CD14-positive monocyte (primary cell): ENCODE results near the gene BCAS4. TPM values are rescaled to one million over a fixed set of nuclear protein-coding genes. Genes with fewer than 3 reads are reported as not detected.

ENCODE experiments used
- DNase-seq, 3 donors: peaks; one replicate each; pipeline ENCODE4 v3.0.0-alpha.2; 2011 to 2022
- H2AFZ ChIP-seq: 2 replicates; pipeline ENCODE4 v1.6.0; 2012; ENCODE audit warnings: mild to moderate bottlenecking, low read depth, low read length, inconsistent platforms; ENCODE audit not compliant: insufficient read depth, poor library complexity, severe bottlenecking
- H3K27ac ChIP-seq, 2 donors: 1 replicate in 1 of 2; 2 replicates in 1 of 2; pipeline ENCODE4 v1.5.1; 2012 to 2013; ENCODE audit warnings: low read length in 2 of 2, control low read depth in 1 of 2, inconsistent platforms in 1 of 2, low read depth in 1 of 2, mild to moderate bottlenecking in 1 of 2
- H3K27me3 ChIP-seq, 2 donors: one replicate each; pipeline versions ENCODE4 v1.6.0 to v1.6.1; 2011 to 2013; ENCODE audit warnings: low read length in 2 of 2; ENCODE audit not compliant: control insufficient read depth in 2 of 2, insufficient read depth in 2 of 2
- H3K36me3 ChIP-seq, 2 donors: replicated peaks in 1 of 2; 1 replicate in 1 of 2; 2 replicates in 1 of 2; pipeline versions ENCODE4 v1.5.1 to v1.6.1; 2012 to 2013; ENCODE audit warnings: low read length in 2 of 2, control low read depth in 1 of 2, inconsistent platforms in 1 of 2, mild to moderate bottlenecking in 1 of 2; ENCODE audit not compliant: insufficient read depth in 2 of 2, control insufficient read depth in 1 of 2
- H3K4me1 ChIP-seq, 2 donors: 1 replicate in 1 of 2; 2 replicates in 1 of 2; pipeline versions ENCODE4 v1.5.1 to v1.6.1; 2012 to 2013; ENCODE audit warnings: low read length in 2 of 2, control low read depth in 1 of 2, inconsistent platforms in 1 of 2, mild to moderate bottlenecking in 1 of 2, moderate library complexity in 1 of 2; ENCODE audit not compliant: insufficient read depth in 2 of 2, control insufficient read depth in 1 of 2
- H3K4me2 ChIP-seq: replicated peaks from 2 replicates; pipeline ENCODE3; 2012; ENCODE audit warnings: low read length, moderate library complexity, mild to moderate bottlenecking; ENCODE audit not compliant: poor library complexity, severe bottlenecking; ENCODE audit errors: extremely low read depth
- H3K4me3 ChIP-seq, 3 experiments: fragments of 200-600 bp in 1 of 3; sonication (generic) in 1 of 3; replicated peaks in 1 of 3; 1 replicate in 2 of 3; 2 replicates in 1 of 3; pipeline ENCODE4 v1.5.1; 2011 to 2013; ENCODE audit warnings: low read length in 3 of 3, mild to moderate bottlenecking in 3 of 3, control low read depth in 2 of 3, low read depth in 2 of 3, inconsistent platforms in 1 of 3, moderate library complexity in 1 of 3
- H3K79me2 ChIP-seq: 2 replicates; pipeline ENCODE4 v1.6.0; 2012; ENCODE audit warnings: mild to moderate bottlenecking, control low read depth, inconsistent platforms, low read length, moderate library complexity; ENCODE audit not compliant: insufficient read depth
- H3K9ac ChIP-seq: 2 replicates; pipeline ENCODE4 v1.6.0; 2017; ENCODE audit warnings: low read length, mild to moderate bottlenecking; ENCODE audit not compliant: insufficient read depth, poor library complexity, severe bottlenecking
- H3K9me3 ChIP-seq, 2 donors: replicated peaks in 1 of 2; 1 replicate in 1 of 2; 2 replicates in 1 of 2; pipeline versions ENCODE4 v1.5.1 to v1.6.1; 2012 to 2013; ENCODE audit warnings: low read length in 2 of 2, control low read depth in 1 of 2; ENCODE audit not compliant: control insufficient read depth in 1 of 2, insufficient read depth in 1 of 2
- H4K20me1 ChIP-seq: 2 replicates; pipeline ENCODE4 v1.6.0; 2012; ENCODE audit warnings: mild to moderate bottlenecking, low read length, control low read depth, moderate library complexity; ENCODE audit not compliant: insufficient read depth
- H3K27ac Mint-ChIP-seq, 7 donors: one replicate each; pipeline ENCODE4 v1.8.0; 2020; ENCODE audit warnings: mild to moderate bottlenecking in 7 of 7, mixed read lengths in 7 of 7, moderate library complexity in 6 of 7, inconsistent platforms in 2 of 7
- H3K27me3 Mint-ChIP-seq, 3 donors: one replicate each; pipeline ENCODE4 v1.8.0; 2021 to 2022; ENCODE audit warnings: low read depth in 3 of 3, mild to moderate bottlenecking in 3 of 3, mixed read lengths in 3 of 3, moderate library complexity in 3 of 3, inconsistent platforms in 1 of 3
- H3K36me3 Mint-ChIP-seq, 2 donors: one replicate each; pipeline ENCODE4 v1.8.0; 2020; ENCODE audit warnings: mixed read lengths in 2 of 2, inconsistent platforms in 1 of 2, mild to moderate bottlenecking in 1 of 2
- H3K4me1 Mint-ChIP-seq: one replicate; pipeline ENCODE4 v1.8.0; 2020; ENCODE audit warnings: mild to moderate bottlenecking, mixed read lengths
- H3K4me3 Mint-ChIP-seq, 2 donors: one replicate each; pipeline ENCODE4 v1.8.0; 2020; ENCODE audit warnings: mild to moderate bottlenecking in 2 of 2, mixed read lengths in 2 of 2, moderate library complexity in 1 of 2
- H3K9me3 Mint-ChIP-seq, 7 donors: one replicate each; pipeline ENCODE4 v1.8.0; 2020 to 2022; ENCODE audit warnings: mixed read lengths in 7 of 7, mild to moderate bottlenecking in 6 of 7, moderate library complexity in 6 of 7, inconsistent platforms in 2 of 7
- WGBS: methylation state at CpG from one replicate; pipeline ENCODE4 v1.1.5; 2013; ENCODE audit warnings: missing lambda C conversion rate; ENCODE audit not compliant: insufficient coverage; 5-methylcytosine and 5-hydroxymethylcytosine counted together
- intact Hi-C, 2 donors: fragments of 100-400 bp; cut with micrococcal nuclease; formaldehyde crosslinking; loops; one replicate each; pipeline versions ENCODE4 v1.15.0 to v1.15.1; 2023
- polyA plus RNA-seq, 3 donors: library from polyadenylated mRNA; depleted of rRNA in 1 of 3; unstranded in 2 of 3; stranded (reverse) in 1 of 3; fragments of 300-500 nt in 2 of 3; fragments of >200 nt in 1 of 3; fragmentation: Illumina TruSeq in 2 of 3; gene quantifications; 1 replicate in 2 of 3; 2 replicates in 1 of 3; pipeline ENCODE4 v1.2.3, GENCODE V29; 2012 to 2021
- TF ChIP-seq, protein P1 (sequence below): fragments of 200-600 bp; IDR thresholded peaks from one replicate; pipeline ENCODE4 v1.8.0; 2022; ENCODE audit warnings: antibody characterized with exemption, mild to moderate bottlenecking

The BCAS4 gene
- polyA plus RNA-seq, 3 donors: 0.16 to 1.0 (median 0.69) TPM

DNA sequence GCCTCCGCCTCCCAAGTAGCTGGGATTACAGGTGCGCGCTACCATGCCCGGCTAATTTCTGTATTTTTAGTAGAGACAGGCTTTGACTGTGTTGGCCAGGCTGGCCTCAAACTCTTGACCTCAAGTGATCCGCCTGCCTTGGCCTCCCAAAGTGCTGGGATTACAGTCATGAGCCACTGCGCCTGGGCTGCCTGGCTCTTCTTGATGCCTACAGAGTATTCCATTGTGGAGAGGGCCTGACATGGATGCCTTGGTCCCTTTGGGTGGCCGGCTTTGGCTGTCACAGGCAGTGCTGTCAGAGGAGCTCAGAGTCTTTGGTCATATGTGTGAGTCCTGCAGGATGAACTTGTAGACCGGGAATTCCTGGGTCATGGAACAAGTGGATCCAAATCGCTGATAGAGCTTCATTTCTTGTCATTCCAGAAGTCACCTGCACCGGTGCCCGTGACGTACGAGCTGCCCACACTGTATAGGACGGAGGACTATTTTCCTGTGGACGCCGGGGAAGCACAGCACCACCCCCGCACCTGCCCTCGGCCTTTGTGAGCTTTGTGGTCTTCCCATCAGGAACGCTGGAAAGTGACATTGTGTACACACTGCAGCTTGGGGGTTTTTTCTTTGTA is 81.3 kb downstream of the BCAS4 start:
- Mint-ChIP-seq H3K4me3 (no peak overlapping the region), H3K27ac (no peak overlapping the region), H3K4me1 (no peaks in the 10 kb centered on the region), H3K27me3 (peaks cover 0 to 4% (median 4%) of the 10 kb centered on the region in 3 donors), H3K36me3 (no peaks in the 10 kb centered on the region), H3K9me3 (no peaks in the 10 kb centered on the region)
- H3K36me3 ChIP-seq: no peaks in the 10 kb centered on the region
- H3K4me1 ChIP-seq: no peaks in the 10 kb centered on the region
- DNase-seq: no peak
- no peaks in the 10 kb centered on the region for H3K9me3 ChIP-seq
- no peak overlapping the region for H3K4me2 ChIP-seq
- TF ChIP-seq, protein P1, sequence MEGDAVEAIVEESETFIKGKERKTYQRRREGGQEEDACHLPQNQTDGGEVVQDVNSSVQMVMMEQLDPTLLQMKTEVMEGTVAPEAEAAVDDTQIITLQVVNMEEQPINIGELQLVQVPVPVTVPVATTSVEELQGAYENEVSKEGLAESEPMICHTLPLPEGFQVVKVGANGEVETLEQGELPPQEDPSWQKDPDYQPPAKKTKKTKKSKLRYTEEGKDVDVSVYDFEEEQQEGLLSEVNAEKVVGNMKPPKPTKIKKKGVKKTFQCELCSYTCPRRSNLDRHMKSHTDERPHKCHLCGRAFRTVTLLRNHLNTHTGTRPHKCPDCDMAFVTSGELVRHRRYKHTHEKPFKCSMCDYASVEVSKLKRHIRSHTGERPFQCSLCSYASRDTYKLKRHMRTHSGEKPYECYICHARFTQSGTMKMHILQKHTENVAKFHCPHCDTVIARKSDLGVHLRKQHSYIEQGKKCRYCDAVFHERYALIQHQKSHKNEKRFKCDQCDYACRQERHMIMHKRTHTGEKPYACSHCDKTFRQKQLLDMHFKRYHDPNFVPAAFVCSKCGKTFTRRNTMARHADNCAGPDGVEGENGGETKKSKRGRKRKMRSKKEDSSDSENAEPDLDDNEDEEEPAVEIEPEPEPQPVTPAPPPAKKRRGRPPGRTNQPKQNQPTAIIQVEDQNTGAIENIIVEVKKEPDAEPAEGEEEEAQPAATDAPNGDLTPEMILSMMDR: no peak
- no peaks in the 10 kb centered on the region for H3K27me3 ChIP-seq
- H3K4me3 ChIP-seq: no peak overlapping the region
- no peak overlapping the region for H2AFZ ChIP-seq
- H3K79me2 ChIP-seq: no peaks in the 10 kb centered on the region
- H3K9ac ChIP-seq: no peak overlapping the region
- no peaks in the 10 kb centered on the region for H4K20me1 ChIP-seq
- H3K27ac ChIP-seq: no peak overlapping the region
- 96% methylated on average over 13 of the region's 19 CpGs for WGBS
- intact Hi-C loops: no loop called here

DNA sequence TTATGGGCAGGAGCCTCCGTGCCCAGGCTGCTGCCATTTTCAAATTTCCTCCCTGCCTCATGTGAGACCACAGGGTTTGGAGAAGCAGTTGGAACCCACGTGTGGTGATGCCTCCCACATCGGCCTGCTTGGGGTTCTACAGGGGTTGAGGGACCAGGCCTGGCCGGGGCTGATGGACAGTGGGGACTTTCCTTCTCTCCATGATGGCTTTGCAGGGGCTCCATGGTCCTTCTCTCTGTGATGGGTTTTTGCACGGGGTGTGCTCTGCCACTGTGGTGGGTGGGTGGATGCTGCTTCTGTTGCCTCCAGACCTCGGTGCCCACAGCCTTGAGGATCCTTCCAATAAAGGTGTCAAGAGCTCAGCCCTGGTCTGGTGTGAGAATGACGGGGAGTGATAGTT is 82.0 kb downstream of the BCAS4 start:
- TF ChIP-seq, protein P1: no peak
- 83% methylated on average over 3 of the region's 7 CpGs for WGBS
- no peak overlapping the region for H3K4me3 ChIP-seq
- no peaks in the 10 kb centered on the region for H3K36me3 ChIP-seq
- Mint-ChIP-seq H3K27ac (no peak overlapping the region), H3K4me1 (no peaks in the 10 kb centered on the region), H3K27me3 (peaks cover 0 to 6% (median 4%) of the 10 kb centered on the region in 3 donors), H3K36me3 (no peaks in the 10 kb centered on the region), H3K9me3 (no peaks in the 10 kb centered on the region), H3K4me3 (no peak overlapping the region)
- H3K79me2 ChIP-seq: no peaks in the 10 kb centered on the region
- H2AFZ ChIP-seq: no peak overlapping the region
- H3K9ac ChIP-seq: no peak overlapping the region
- H3K4me2 ChIP-seq: no peak overlapping the region
- H3K9me3 ChIP-seq: no peaks in the 10 kb centered on the region
- no peak for DNase-seq
- no peaks in the 10 kb centered on the region for H4K20me1 ChIP-seq
- no peaks in the 10 kb centered on the region for H3K27me3 ChIP-seq
- no peaks in the 10 kb centered on the region for H3K4me1 ChIP-seq
- intact Hi-C loops: no loop called here
- no peak overlapping the region for H3K27ac ChIP-seq
